Subcutaneous adipose tissue (tissue), 4 donors: ENCODE measurements around the gene PYGL. TPM values are rescaled to one million over a fixed set of nuclear protein-coding genes. Genes with fewer than 3 reads are reported as not detected.

ENCODE experiments used
- total RNA-seq, 4 donors: library from RNA; depleted of rRNA; stranded (reverse); fragments of >200 nt; gene quantifications; one replicate each; pipeline ENCODE4 v1.1.0, GENCODE V29; 2016
- TF ChIP-seq, protein P1 (sequence below): fragments of 450-650 bp; IDR thresholded peaks from one replicate; pipeline ENCODE4 v1.5.1; 2016; ENCODE audit warnings: low read depth, mild to moderate bottlenecking, control low read depth, antibody characterized with exemption, moderate library complexity

The PYGL gene
- total RNA-seq, 4 donors from 2014 or later, result 102 to 201 (median 147) TPM

DNA sequence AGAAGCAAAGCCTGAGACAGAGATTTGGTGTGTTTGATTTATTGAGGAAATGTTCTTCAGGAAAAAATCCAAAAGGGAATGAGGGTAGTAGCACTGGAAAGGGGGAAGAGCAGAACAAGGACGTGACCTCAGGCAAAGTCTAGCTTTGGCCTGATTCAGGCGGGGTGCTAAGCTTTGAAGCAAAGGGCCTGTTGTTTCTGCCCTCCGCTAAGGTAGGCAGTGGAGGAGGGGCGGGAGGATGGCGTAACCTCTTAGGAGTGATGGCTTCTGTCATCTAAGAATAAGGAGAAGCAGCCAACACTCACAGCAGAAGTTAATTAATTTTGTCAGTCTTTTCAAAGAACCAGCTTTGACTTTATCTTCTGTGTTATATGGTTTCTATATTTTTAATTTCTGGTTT, 52.0 kb downstream of the PYGL start:
- TF ChIP-seq, protein P1, sequence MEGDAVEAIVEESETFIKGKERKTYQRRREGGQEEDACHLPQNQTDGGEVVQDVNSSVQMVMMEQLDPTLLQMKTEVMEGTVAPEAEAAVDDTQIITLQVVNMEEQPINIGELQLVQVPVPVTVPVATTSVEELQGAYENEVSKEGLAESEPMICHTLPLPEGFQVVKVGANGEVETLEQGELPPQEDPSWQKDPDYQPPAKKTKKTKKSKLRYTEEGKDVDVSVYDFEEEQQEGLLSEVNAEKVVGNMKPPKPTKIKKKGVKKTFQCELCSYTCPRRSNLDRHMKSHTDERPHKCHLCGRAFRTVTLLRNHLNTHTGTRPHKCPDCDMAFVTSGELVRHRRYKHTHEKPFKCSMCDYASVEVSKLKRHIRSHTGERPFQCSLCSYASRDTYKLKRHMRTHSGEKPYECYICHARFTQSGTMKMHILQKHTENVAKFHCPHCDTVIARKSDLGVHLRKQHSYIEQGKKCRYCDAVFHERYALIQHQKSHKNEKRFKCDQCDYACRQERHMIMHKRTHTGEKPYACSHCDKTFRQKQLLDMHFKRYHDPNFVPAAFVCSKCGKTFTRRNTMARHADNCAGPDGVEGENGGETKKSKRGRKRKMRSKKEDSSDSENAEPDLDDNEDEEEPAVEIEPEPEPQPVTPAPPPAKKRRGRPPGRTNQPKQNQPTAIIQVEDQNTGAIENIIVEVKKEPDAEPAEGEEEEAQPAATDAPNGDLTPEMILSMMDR, result no peak

DNA sequence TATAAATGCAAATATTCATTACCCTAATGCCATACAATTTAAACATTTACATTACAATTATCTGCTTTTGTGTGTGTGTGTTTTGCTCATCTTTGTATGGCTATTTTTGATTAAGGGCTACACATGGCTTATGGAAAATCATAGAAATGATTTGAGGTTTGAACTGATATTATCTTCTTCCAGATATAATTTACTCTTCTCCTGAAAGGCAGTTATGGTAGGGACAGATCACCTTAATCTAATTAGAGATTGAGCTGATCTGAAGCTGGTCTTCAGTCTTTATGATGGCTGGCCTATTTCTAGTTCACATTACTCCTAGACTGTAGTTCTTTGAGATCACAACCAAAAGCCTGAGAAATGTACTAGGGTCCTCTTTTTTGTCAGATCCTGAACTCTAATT, 56.8 kb downstream of the PYGL start:
- TF ChIP-seq, protein P1, result no peak

DNA sequence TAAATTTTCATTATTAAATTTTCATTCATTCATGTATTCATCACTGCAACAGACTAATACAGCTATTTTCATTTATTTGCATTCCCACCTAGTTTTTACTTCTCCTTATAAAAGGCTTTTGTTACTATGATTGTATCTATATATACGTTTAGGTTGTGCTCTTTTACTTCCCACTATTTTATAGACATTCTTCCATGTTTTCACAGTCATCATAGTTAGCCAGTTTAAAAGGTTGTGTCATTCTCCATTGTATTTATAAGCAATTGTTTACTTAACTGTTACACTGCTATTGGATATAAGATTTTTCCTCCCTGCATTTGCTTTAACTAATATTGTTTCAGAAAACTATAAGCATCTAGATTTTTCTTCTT, 60.5 kb downstream of the PYGL start:
- TF ChIP-seq, protein P1, result no peak

DNA sequence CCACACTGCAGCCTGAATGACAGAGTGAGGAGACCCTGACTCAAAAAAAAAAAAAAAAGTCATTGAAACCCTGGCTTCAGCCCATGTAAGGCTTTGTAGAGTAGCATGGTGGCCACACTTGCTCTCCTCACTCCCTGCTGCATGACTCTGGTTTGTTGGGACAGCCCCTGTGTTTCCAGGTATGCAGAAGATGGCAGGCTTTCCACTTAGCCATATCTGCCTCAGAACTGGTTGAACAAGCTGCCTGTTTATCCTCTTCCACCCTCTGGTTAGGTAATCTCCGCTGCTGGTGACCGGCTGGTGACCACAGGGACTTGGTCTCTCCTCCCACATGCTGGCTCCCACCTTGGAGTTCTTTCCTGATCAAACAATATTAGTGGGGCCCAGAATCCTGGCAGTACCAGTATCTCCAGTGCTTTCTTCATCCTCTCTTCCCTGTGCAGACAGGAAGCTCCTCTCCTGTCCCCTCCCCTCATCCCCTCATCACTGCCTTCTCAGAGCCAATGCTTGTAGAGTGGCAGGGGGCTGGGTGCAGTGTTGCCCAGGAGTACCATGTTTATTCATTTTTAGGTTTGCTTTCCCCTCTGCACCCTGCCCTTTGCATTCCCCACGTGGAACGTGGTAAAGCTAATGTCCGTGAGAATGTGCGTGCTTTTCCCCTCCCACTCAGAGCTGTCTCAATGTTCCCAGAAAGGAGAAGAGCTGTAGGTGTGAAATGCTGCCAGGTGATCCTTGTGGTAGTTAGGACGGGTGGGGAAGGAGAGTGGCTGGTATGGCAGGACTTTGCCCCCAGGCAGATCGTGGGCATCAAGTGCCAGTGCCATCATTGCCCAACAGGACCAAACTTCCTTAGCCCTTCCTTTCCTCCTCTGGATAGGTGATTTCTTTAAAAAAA, 61.1 kb downstream of the PYGL start:
- TF ChIP-seq, protein P1, result no peak

DNA sequence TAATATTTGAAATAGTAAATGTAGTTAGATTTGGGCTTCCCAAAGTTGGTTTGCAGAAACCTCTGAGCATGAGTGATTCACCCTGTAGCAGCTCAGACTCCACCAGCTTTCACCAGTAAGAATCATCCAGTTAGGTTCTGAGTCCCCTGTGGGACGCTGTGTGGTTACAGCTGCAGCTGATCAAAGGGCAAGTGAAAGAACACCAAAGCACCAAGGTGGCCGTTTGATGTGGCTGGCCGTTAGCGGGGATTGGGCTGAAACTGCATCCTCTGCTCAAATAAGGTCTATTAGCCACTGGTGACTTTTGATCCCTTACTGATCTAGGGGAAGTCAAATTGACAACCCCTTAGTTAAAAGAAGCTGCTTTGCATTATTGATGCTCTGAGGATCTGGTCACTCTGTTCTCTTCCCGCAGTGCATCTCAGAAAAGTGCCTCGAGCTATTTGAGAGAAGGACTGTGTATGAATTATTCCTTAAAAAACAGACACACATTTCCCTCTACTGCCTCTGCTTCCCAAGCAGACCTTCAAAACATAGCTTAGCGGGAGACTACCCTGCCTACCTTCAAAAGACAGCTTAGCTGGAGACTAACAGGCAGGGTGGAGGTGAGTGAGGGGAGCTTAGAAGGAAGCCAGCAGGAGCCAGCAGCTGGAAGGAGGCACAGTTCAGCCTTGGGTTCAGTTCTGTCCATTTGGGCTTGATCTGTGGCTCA, 68.8 kb downstream of the PYGL start:
- TF ChIP-seq, protein P1, result no peak

DNA sequence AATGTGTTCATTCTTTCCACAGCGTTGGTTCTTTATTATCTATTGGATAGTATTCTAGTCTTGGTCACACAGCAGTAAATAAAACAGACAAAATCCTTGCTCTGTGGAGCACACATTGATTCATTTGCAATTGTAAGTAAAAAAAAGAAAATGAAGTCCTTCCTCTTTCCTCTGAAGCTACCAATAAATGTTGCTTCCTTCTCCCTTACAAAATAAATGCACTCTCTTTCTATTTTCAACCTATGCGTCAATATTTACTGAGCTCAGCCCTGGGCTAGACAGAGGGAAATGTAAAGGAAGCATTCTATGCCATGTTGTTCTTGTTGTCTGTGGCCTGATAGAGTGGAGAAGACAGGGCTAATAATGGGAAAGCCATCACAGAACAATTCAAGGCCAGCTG, 69.5 kb downstream of the PYGL start:
- TF ChIP-seq, protein P1, result no peak
